Measurements from ENCODE around the gene DEDD. TPM values are rescaled to one million over a fixed set of nuclear protein-coding genes. Genes with fewer than 3 reads are reported as not detected.

DEDD gene
- total and polyA plus RNA-seq, 7 experiments from 2014 or later = 34.0 to 48.7 (median 36.0) TPM

DNA sequence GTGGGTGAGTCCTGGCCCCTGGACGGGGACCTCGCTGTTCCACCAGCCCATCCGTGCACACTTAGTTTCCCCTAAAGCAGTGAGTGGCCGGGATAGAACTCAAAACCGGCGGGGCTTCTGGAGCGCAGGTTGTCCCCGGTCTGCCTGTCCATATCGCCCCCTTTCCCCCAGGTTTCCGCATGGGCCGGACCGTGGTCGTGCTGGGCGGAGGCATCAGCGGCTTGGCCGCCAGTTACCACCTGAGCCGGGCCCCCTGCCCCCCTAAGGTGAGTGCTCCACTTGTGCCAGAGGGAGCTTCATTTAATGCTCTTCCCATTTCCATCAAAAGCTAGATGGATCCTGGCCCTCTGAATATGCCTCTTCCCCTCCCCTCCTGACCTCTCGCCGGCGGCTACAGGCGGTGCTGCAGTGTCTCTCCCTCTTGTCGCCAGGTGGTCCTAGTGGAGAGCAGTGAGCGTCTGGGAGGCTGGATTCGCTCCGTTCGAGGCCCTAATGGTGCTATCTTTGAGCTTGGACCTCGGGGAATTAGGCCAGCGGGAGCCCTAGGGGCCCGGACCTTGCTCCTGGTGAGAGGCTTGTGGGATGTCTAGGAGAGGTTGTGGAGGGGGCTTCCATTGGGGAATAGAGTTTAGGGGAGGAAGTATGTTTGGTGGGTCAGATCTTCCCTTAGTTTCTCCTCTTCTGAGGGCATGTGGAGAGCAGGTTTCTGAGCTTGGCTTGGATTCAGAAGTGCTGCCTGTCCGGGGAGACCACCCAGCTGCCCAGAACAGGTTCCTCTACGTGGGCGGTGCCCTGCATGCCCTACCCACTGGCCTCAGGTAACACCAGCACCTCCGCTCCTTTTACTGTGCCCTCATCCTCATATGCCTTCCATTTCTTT lies 34.4 kb upstream of the DEDD start:
- Histone ChIP-seq H3K4me3 (ENCODE audit: low read length) (peak overlapping the region; percentile 93), H3K36me3 (ENCODE audit: control insufficient read depth in 2 of 3, insufficient read depth in 3 of 3, low read length in 3 of 3) (peaks cover 0 to 58% (median 21%) of the 10 kb centered on the region in 3 experiments), H3K27me3 (ENCODE audit: control insufficient read depth in 2 of 2, insufficient read depth in 2 of 2, low read length in 2 of 2) (no peaks in the 10 kb centered on the region), H3K9me3 (ENCODE audit: control insufficient read depth in 2 of 3, low read length in 3 of 3) (no peaks in the 10 kb centered on the region), H3K27ac (ENCODE audit: low read depth, low read length) (peak overlapping the region; percentile 86), H3K4me1 (ENCODE audit: control insufficient read depth in 2 of 2, insufficient read depth in 2 of 2, low read length in 2 of 2) (peaks cover 10 to 13% of the 10 kb centered on the region in 2 donors)
- intact Hi-C loops (cut with micrococcal nuclease) = loop anchor here (1.0 to 5.0 kb wide), 14 partner anchors 10 to 220 kb away; partner anchors contain the start of genes B4GALT3 (in 2 of the 2), DEDD (in 2 of the 2), NDUFS2 (in 2 of the 2) and UFC1 (in 2 of the 2)
- no peaks in the 10 kb centered on the region for H3K9me3 Mint-ChIP-seq
- ATAC-seq (no peak), DNase-seq (peak in 1 of 9 donors; percentile 34)
- no peaks in the 10 kb centered on the region for H3K27me3 Mint-ChIP-seq
- ChIA-PET POLR2A (interaction anchor here (0.5 to 6.5 kb wide), 19 partner anchors 9 to 560 kb away, joined by 3 to 81 read pairs (median 6); partner anchors contain the start of genes ARHGAP30, B4GALT3, NDUFS2 and SDHC), CTCF (interaction anchor here (0.7 to 3.2 kb wide), 17 partner anchors 9 to 213 kb away, joined by 3 to 32 read pairs (median 4); partner anchors contain the start of genes ADAMTS4, APOA2, B4GALT3 and NDUFS2)
- H3K4me1 Mint-ChIP-seq = peaks cover 33 to 69% (median 58%) of the 10 kb centered on the region in 7 donors
- H3K27ac Mint-ChIP-seq = peak overlapping the region; percentile 93 to 99 (median 99)
- H3K36me3 Mint-ChIP-seq = peaks cover 5 to 24% (median 14%) of the 10 kb centered on the region in 5 donors
- peak overlapping the region; percentile 86 to 98 (median 94) for H3K4me3 Mint-ChIP-seq

GRCh38 chr1:161165742-161166668 lies 33.5 kb upstream of the DEDD start, which contains the start of gene PPOX:
Gene PPOX, plus strand, starts transcription at chr1:161166426. Its CDS starts 422 bp downstream, at chr1:161166848.
- DNase-seq (peak; percentile 78 to 95 (median 93)), ATAC-seq (peak; percentile 94)
- Histone ChIP-seq H3K27me3 (ENCODE audit: control insufficient read depth in 2 of 2, insufficient read depth in 2 of 2, low read length in 2 of 2) (no peaks in the 10 kb centered on the region), H3K4me1 (ENCODE audit: control insufficient read depth in 2 of 2, insufficient read depth in 2 of 2, low read length in 2 of 2) (peaks cover 14 to 17% of the 10 kb centered on the region in 2 donors), H3K27ac (ENCODE audit: low read depth, low read length) (peak within 1 kb of the TSS; percentile 86), H3K4me3 (ENCODE audit: low read length) (peak within 1 kb of the TSS; percentile 93), H3K36me3 (ENCODE audit: control insufficient read depth in 2 of 3, insufficient read depth in 3 of 3, low read length in 3 of 3) (peaks cover 0 to 58% (median 12%) of the 10 kb centered on the region in 3 experiments), H3K9me3 (ENCODE audit: control insufficient read depth in 2 of 3, low read length in 3 of 3) (no peaks in the 10 kb centered on the region)
- peaks cover 5 to 20% (median 15%) of the 10 kb centered on the region in 5 donors for H3K36me3 Mint-ChIP-seq
- peak within 1 kb of the TSS; percentile 93 to 99 (median 99) for H3K27ac Mint-ChIP-seq
- POLR2A ChIA-PET = interaction anchor here (0.5 to 6.5 kb wide), 25 partner anchors 10 to 561 kb away, joined by 3 to 81 read pairs (median 6); partner anchors contain the start of genes ADAMTS4, APOA2, B4GALT3 and CD48
- intact Hi-C loops (cut with micrococcal nuclease) = loop anchor here (1.0 to 5.0 kb wide), 14 partner anchors 11 to 221 kb away; partner anchors contain the start of genes B4GALT3 (in 2 of the 2), DEDD (in 2 of the 2), NDUFS2 (in 2 of the 2) and UFC1 (in 2 of the 2)
- H3K4me3 Mint-ChIP-seq = peak within 1 kb of the TSS; percentile 86 to 98 (median 94)
- H3K4me1 Mint-ChIP-seq = peaks cover 38 to 77% (median 66%) of the 10 kb centered on the region in 7 donors
- CTCF ChIA-PET = interaction anchor here (0.6 to 3.2 kb wide), 29 partner anchors 9 to 223 kb away, joined by 3 to 32 read pairs (median 4); partner anchors contain the start of genes ADAMTS4, APOA2, B4GALT3 and DEDD
- H3K27me3 Mint-ChIP-seq = no peaks in the 10 kb centered on the region
- no peaks in the 10 kb centered on the region for H3K9me3 Mint-ChIP-seq

DNA sequence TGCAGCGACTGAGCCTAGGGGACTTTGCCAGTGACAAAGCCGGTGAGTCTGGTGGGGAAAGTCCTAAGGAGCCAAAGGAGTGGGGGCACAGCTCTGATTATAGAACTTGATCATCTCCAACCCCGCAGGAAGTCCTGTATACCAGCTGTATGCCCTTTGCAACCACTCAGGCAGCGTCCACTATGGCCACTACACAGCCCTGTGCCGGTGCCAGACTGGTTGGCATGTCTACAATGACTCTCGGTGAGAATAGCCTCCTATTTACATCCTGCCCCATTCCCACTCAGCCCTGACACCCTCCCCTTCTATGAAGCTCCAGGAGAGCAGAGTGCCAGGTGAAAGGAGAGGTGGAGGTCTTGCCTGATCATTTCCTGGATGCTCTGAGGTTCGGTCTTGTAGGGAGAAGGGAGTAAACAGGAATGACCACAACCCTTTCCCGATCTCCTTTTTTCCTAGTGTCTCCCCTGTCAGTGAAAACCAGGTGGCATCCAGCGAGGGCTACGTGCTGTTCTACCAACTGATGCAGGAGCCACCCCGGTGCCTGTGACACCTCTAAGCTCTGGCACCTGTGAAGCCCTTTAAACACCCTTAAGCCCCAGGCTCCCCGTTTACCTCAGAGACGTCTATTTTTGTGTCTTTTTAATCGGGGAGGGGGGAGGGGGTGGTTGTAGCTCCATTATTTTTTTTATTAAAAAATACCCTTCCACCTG lies 32.6 kb upstream of the DEDD start:
- Mint-ChIP-seq H3K27me3 (no peaks in the 10 kb centered on the region), H3K36me3 (peaks cover 5 to 18% (median 13%) of the 10 kb centered on the region in 5 donors), H3K27ac (peak overlapping the region; percentile 93 to 99 (median 99)), H3K4me3 (peak overlapping the region; percentile 19 to 98 (median 77)), H3K9me3 (no peaks in the 10 kb centered on the region), H3K4me1 (peaks cover 44 to 82% (median 72%) of the 10 kb centered on the region in 7 donors)
- intact Hi-C loops (cut with micrococcal nuclease) = loop anchor here in 1 of 2 donors (5.0 kb wide), 1 partner anchor 222 kb away; no protein-coding TSS in a partner anchor
- peaks cover 24 to 27% of the 10 kb centered on the region in 2 donors for H3K4me1 ChIP-seq (ENCODE audit: control insufficient read depth in 2 of 2, insufficient read depth in 2 of 2, low read length in 2 of 2)
- H3K4me3 ChIP-seq (ENCODE audit: low read length) = peak overlapping the region; percentile 93
- ChIA-PET POLR2A (interaction anchor here (0.7 to 6.5 kb wide), 23 partner anchors 9 to 562 kb away, joined by 3 to 81 read pairs (median 6); partner anchors contain the start of genes ADAMTS4, B4GALT3, CD48 and NDUFS2), CTCF (interaction anchor here (0.7 to 3.2 kb wide), 19 partner anchors 8 to 217 kb away, joined by 3 to 32 read pairs (median 5); partner anchors contain the start of genes ADAMTS4, APOA2, B4GALT3 and DEDD)
- DNase-seq = no peak
- H3K9me3 ChIP-seq (ENCODE audit: control insufficient read depth in 2 of 3, low read length in 3 of 3) = no peaks in the 10 kb centered on the region
- peaks cover 0 to 52% (median 10%) of the 10 kb centered on the region in 3 experiments for H3K36me3 ChIP-seq (ENCODE audit: control insufficient read depth in 2 of 3, insufficient read depth in 3 of 3, low read length in 3 of 3)
- no peak for ATAC-seq
- H3K27me3 ChIP-seq (ENCODE audit: control insufficient read depth in 2 of 2, insufficient read depth in 2 of 2, low read length in 2 of 2) = no peaks in the 10 kb centered on the region
- peak overlapping the region; percentile 86 for H3K27ac ChIP-seq (ENCODE audit: low read depth, low read length)

GRCh38 chr1:161163793-161164192 lies 31.3 kb upstream of the DEDD start:
- Mint-ChIP-seq H3K36me3 (peaks cover 5 to 18% (median 13%) of the 10 kb centered on the region in 5 donors), H3K9me3 (no peaks in the 10 kb centered on the region), H3K27ac (peak overlapping the region; percentile 54 to 99 (median 95)), H3K4me1 (peaks cover 48 to 89% (median 75%) of the 10 kb centered on the region in 7 donors), H3K27me3 (no peaks in the 10 kb centered on the region), H3K4me3 (peak overlapping the region in 3 of 10 donors; percentile 12 to 38 (median 21))
- DNase-seq (no peak), ATAC-seq (no peak)
- H3K27ac ChIP-seq (ENCODE audit: low read depth, low read length) = no peak overlapping the region
- no peak overlapping the region for H3K4me3 ChIP-seq (ENCODE audit: low read length)
- no peaks in the 10 kb centered on the region for H3K9me3 ChIP-seq (ENCODE audit: control insufficient read depth in 2 of 3, low read length in 3 of 3)
- H3K4me1 ChIP-seq (ENCODE audit: control insufficient read depth in 2 of 2, insufficient read depth in 2 of 2, low read length in 2 of 2) = peaks cover 32 to 33% of the 10 kb centered on the region in 2 donors
- ChIA-PET CTCF (interaction anchor here (2.9 kb wide), 1 partner anchor 62 kb away, joined by 25 read pairs; the partner anchor contains the start of gene TOMM40L), POLR2A (interaction anchor here (1.3 to 6.5 kb wide), 5 partner anchors 17 to 62 kb away, joined by 3 to 81 read pairs (median 16); partner anchors contain the start of genes ADAMTS4, NDUFS2, NIT1 and PFDN2)
- intact Hi-C loops (cut with micrococcal nuclease) = no loop called here
- no peaks in the 10 kb centered on the region for H3K27me3 ChIP-seq (ENCODE audit: control insufficient read depth in 2 of 2, insufficient read depth in 2 of 2, low read length in 2 of 2)
- H3K36me3 ChIP-seq (ENCODE audit: control insufficient read depth in 2 of 3, insufficient read depth in 3 of 3, low read length in 3 of 3) = peaks cover 0 to 46% (median 0%) of the 10 kb centered on the region in 3 experiments

DNA sequence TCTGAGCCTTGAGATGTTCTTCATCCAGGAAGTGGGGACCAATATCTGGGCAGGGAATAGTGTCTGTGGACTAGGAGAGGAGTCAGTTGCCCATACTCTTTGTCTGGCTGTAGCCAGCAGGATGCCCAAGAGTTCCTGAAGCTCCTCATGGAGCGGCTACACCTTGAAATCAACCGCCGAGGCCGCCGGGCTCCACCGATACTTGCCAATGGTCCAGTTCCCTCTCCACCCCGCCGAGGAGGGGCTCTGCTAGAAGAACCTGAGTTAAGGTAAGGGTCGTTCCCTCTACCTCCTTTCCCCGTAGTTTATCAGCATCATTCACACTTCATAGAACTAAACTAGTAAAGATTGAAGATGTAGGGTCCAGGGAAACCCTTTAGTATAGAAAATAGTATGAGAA lies 30.3 kb upstream of the DEDD start:
- intact Hi-C loops (cut with micrococcal nuclease) = no loop called here

More for the DNA sequence above, 30.3 kb upstream of the DEDD start:
- Mint-ChIP-seq H3K27ac (peak overlapping the region in 7 of 9 donors; percentile 13 to 99 (median 63)), H3K4me1 (peaks cover 47 to 92% (median 74%) of the 10 kb centered on the region in 7 donors), H3K36me3 (peaks cover 5 to 16% (median 13%) of the 10 kb centered on the region in 5 donors), H3K9me3 (no peaks in the 10 kb centered on the region), H3K27me3 (no peaks in the 10 kb centered on the region), H3K4me3 (peak overlapping the region in 3 of 10 donors; percentile 20 to 33 (median 32))
- Histone ChIP-seq H3K27me3 (ENCODE audit: control insufficient read depth in 2 of 2, insufficient read depth in 2 of 2, low read length in 2 of 2) (no peaks in the 10 kb centered on the region), H3K4me3 (ENCODE audit: low read length) (no peak overlapping the region), H3K9me3 (ENCODE audit: control insufficient read depth in 2 of 3, low read length in 3 of 3) (no peaks in the 10 kb centered on the region), H3K27ac (ENCODE audit: low read depth, low read length) (no peak overlapping the region), H3K4me1 (ENCODE audit: control insufficient read depth in 2 of 2, insufficient read depth in 2 of 2, low read length in 2 of 2) (peaks cover 33 to 34% of the 10 kb centered on the region in 2 donors), H3K36me3 (ENCODE audit: control insufficient read depth in 2 of 3, insufficient read depth in 3 of 3, low read length in 3 of 3) (peaks cover 0 to 54% (median 0%) of the 10 kb centered on the region in 3 experiments)
- ChIA-PET CTCF (interaction anchor here (1.0 to 1.6 kb wide), 3 partner anchors 19 to 219 kb away, joined by 3 to 4 read pairs (median 3); partner anchors contain the start of gene NDUFS2), POLR2A (interaction anchor here (1.6 to 2.6 kb wide), 2 partner anchors 14 to 40 kb away, joined by 7 to 9 read pairs; partner anchors contain the start of genes B4GALT3 and NDUFS2)
- DNase-seq (no peak), ATAC-seq (no peak)

All from naive thymus-derived CD4-positive, alpha-beta T cell (primary cell).